Astrocyte of the spinal cord (primary cell): ENCODE measurements around the gene ZNF480.
"Not testable (repeated sequence)": the region's sequence is repeated elsewhere in the genome, so short reads cannot be mapped to it uniquely, and the experiment has no call there.

Experiments
- DNase-seq: peaks from one replicate; pipeline ENCODE4 v3.0.0; 2011; ENCODE audit warnings: low read depth, low spot score
- H3K4me3 ChIP-seq: 2 replicates; pipeline ENCODE4 v1.5.1; 2011; ENCODE audit warnings: low read depth, mild to moderate bottlenecking, low read length, moderate library complexity
- in situ Hi-C: cut with HindIII; loops from 2 replicates; pipeline ENCODE4 v1.10.0; 2017; ENCODE audit warnings: low sequenced_read_pairs
- TF ChIP-seq, protein P1 (sequence below): IDR thresholded peaks from 2 replicates; pipeline ENCODE4 v1.5.1; 2012; ENCODE audit warnings: low read depth, mild to moderate bottlenecking, low read length, inconsistent platforms

ZNF480 gene

GRCh38 chr19:52273301-52273700, 23.7 kb upstream of the ZNF480 start:
- TF ChIP-seq, protein P1, sequence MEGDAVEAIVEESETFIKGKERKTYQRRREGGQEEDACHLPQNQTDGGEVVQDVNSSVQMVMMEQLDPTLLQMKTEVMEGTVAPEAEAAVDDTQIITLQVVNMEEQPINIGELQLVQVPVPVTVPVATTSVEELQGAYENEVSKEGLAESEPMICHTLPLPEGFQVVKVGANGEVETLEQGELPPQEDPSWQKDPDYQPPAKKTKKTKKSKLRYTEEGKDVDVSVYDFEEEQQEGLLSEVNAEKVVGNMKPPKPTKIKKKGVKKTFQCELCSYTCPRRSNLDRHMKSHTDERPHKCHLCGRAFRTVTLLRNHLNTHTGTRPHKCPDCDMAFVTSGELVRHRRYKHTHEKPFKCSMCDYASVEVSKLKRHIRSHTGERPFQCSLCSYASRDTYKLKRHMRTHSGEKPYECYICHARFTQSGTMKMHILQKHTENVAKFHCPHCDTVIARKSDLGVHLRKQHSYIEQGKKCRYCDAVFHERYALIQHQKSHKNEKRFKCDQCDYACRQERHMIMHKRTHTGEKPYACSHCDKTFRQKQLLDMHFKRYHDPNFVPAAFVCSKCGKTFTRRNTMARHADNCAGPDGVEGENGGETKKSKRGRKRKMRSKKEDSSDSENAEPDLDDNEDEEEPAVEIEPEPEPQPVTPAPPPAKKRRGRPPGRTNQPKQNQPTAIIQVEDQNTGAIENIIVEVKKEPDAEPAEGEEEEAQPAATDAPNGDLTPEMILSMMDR: no peak
- no peak overlapping the region for H3K4me3 ChIP-seq
- in situ Hi-C loops: no loop called here
- no peak for DNase-seq

DNA sequence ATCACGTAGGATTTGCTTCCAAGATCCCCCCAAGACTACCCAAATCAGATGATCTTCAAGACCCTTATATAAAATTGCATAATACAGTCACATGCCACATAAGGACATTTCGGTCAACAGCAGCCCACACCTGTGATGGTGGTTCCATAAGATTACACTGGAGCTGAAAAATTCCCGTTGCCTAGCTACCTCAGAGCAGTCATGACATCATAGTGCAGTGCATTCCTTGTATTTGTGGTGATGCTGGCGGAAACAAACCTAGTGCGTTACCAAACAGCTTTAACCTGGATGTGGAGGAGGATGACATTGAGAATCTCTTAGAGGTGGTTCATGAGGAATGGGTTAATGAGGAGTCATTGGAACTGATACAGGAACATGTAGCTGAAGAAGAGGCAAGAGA, 22.8 kb upstream of the ZNF480 start:
- in situ Hi-C loops: no loop called here
- no peak for DNase-seq
- H3K4me3 ChIP-seq: no peak overlapping the region
- TF ChIP-seq, protein P1: no peak

GRCh38 chr19:52275988-52276387, 21.0 kb upstream of the ZNF480 start:
- in situ Hi-C loops: no loop called here
- no peak overlapping the region for H3K4me3 ChIP-seq
- DNase-seq: no peak
- TF ChIP-seq, protein P1: no peak

DNA sequence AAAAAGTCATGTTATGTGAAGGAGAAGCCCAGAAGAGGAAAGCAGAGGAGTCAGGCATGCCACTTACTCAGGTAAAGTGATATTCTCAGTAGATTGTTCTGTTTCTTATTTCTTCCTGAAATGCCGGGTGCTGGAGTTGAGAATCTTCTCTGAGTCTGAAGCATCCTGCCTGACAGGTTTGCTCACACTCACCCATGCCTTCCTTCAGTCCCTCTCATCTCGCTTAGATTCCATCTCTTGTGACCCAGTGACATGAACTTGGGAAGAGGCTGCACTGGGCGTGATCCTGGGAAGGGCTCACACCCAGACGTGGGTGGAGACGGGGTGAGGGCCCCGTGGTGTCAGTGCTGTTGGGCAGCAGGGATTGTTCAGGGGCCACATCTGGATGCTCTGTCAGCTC, 19.5 kb upstream of the ZNF480 start:
- no peak for DNase-seq
- TF ChIP-seq, protein P1: no peak
- H3K4me3 ChIP-seq: no peak overlapping the region
- in situ Hi-C loops: no loop called here

GRCh38 chr19:52286256-52286655, 10.7 kb upstream of the ZNF480 start:
- in situ Hi-C loops: no loop called here
- TF ChIP-seq, protein P1: no peak
- DNase-seq: no peak
- H3K4me3 ChIP-seq: no peak overlapping the region

DNA sequence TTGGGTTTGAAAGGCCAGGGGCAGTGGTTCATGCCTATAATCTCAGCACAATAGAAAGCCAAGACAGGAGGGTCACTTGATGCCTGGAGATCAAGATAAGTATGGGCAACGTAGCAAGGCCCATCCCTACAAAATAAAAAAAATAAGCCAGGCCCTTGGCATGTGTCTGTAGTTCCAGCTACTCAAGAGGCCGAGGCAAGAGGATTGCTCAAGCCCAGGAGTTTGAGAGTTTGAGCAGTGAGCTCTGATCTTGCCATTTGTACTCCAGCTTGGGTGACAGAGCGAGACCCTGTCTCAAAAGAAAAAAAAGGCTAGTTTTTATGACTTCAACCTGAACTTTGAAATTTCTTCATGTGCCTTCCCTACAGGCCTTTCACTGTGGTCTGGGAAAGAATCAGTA, 5.2 kb upstream of the ZNF480 start:
- in situ Hi-C loops: no loop called here
- no peak overlapping the region for H3K4me3 ChIP-seq
- TF ChIP-seq, protein P1: no peak
- no peak for DNase-seq

DNA sequence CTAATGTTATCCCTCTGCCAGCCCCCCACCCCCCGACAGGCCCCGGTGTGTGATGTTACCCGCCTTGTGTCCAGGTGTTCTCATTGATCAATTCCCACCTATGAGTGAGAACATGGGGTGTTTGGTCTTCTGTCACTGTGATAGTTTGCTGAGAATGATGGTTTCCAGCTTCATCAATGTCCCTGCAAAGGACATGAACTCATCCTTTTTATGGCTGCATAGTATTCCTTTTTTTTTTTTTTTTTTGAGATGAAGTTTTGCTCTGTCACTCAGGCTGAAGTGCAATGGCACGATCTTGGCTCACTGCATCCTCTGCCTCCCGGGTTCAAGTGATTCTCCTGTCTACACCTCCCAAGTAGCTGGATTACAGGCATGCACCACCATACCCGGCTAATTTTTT, 4.0 kb upstream of the ZNF480 start:
- DNase-seq, H3K4me3 ChIP-seq, in situ Hi-C loops: not testable (repeated sequence)
